HG02623 (cell line): ENCODE data around the gene CCP110.
A peak's percentile ranks its signal among the peaks of the same experiment; 100 is the strongest.

Experiments used
- ATAC-seq: cut with Tn5 transposase; IDR thresholded peaks from one replicate; pipeline ENCODE4 v1.9.1; 2021; ENCODE audit warnings: moderate library complexity; ENCODE audit not compliant: unreplicated experiment

Gene CCP110, protein sequence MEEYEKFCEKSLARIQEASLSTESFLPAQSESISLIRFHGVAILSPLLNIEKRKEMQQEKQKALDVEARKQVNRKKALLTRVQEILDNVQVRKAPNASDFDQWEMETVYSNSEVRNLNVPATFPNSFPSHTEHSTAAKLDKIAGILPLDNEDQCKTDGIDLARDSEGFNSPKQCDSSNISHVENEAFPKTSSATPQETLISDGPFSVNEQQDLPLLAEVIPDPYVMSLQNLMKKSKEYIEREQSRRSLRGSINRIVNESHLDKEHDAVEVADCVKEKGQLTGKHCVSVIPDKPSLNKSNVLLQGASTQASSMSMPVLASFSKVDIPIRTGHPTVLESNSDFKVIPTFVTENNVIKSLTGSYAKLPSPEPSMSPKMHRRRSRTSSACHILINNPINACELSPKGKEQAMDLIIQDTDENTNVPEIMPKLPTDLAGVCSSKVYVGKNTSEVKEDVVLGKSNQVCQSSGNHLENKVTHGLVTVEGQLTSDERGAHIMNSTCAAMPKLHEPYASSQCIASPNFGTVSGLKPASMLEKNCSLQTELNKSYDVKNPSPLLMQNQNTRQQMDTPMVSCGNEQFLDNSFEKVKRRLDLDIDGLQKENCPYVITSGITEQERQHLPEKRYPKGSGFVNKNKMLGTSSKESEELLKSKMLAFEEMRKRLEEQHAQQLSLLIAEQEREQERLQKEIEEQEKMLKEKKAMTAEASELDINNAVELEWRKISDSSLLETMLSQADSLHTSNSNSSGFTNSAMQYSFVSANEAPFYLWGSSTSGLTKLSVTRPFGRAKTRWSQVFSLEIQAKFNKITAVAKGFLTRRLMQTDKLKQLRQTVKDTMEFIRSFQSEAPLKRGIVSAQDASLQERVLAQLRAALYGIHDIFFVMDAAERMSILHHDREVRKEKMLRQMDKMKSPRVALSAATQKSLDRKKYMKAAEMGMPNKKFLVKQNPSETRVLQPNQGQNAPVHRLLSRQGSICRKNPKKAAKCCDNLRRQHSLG

DNA sequence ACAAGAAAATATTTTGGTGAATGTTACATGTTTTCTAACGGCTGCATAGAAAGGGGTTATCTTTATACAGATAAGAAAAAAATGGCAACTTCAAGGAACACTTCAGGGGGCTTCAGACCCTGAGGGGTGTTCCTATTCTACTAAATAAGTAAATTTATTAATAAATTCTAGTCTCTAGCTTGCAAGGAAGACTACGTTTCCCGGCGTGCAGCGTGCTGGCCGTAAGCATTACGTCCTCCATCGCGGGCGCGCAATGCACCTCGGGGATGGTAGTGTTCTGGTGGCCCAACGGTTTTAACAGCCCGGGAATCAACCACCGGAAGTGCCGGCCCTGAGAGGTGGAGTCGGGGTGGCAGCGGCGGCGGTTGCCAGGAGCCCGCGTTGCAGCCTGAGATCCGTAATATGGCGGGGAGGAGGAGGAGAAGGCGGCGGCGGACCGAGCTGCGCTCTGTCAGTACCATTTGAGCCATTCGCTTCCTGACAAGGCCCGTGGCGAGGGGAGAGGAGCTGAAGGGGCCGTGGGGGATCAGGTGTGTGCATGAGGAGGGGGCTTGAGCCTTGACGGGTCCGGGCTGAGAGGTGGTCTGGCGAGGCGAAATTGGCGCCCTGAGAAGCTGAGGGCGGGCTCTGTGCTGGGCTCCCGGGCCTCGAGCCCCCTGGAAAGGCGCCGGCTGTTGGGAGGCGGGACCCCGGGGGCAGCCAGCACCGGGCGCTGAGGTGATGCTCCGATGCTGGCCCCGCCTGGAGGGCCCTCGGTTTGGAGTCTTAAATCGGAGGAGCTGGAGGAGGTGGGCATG lies at the start of gene CCP110:
CCP110 (plus strand) TSS at position 384 of the 797 bp plus-strand sequence. CDS start 3,940 bp downstream, outside the sequence.
- peak; percentile 74 for ATAC-seq

DNA sequence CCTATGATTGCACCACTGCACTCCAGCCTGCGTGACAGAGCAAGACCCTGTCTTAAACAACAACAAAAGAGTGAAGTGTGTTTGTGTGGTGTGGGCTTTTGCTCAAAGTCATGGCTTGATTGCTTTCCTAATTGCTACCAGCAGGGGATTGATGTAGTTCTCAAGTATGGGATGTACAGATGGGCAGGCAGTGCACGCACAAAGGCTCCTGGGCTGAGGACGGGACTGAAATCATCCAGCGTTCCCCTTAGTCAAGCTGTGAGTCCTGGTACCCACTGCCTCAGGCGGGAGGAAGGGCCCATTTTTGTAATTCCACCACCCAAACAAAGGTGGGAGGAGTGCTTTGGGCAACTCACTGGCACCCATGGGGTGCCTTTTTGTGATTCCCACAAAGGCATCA lies 49.1 kb upstream of the CCP110 start:
- no peak for ATAC-seq

DNA sequence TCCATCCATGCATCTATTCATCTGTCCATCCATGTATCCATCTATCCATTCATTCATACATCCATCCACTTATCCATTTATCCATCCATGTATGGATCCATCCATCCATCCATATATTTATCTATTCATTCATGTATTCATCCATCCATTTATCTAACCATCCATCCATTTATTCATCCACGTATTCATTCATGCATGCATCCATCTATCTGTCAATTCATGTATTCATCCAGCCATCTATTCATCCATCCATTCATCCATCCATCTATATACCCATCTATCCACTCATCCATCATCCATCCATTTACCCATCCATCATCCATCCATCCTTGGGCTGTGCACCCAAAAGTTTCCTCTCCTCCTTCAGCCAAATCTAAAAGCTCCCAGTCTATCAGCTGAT lies 45.2 kb upstream of the CCP110 start:
- ATAC-seq, result no peak

DNA sequence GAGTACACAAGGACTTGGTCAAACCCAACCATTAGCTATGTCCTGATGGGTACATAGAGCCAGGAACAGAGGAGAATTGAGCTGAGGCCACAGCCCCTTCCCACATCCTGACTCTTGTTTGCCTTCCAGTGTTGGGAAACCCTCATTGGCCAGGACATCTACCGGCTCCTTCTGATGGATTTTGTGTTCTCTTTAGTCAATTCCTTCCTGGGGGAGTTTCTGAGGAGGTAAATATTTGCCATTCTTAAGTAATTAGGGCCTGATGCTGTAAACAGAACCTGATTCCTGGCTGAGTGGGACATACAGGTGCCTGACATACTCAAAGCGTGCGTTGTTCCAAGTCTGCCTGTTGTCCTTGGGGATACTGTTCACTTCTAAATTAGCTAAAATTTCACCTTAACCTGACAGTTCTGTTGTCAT lies 44.4 kb upstream of the CCP110 start:
- ATAC-seq, result no peak

DNA sequence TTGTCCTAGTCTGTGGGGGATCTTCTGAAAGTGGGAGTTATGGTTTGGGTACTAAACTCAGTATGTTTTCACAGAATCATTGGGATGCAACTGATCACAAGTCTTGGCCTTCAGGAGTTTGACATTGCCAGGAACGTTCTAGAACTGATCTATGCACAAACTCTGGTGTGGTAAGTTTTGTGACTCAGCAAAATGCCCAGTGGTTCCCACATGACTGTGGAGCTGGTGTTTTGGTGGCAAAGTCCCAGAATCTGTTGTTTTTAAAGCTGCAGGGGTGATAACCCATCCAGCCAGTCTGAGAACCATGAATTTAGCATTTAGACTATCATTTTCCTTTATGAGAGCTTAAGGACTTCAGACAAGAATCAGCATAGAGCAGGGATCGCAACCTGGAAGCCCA lies 42.4 kb upstream of the CCP110 start:
- no peak for ATAC-seq

DNA sequence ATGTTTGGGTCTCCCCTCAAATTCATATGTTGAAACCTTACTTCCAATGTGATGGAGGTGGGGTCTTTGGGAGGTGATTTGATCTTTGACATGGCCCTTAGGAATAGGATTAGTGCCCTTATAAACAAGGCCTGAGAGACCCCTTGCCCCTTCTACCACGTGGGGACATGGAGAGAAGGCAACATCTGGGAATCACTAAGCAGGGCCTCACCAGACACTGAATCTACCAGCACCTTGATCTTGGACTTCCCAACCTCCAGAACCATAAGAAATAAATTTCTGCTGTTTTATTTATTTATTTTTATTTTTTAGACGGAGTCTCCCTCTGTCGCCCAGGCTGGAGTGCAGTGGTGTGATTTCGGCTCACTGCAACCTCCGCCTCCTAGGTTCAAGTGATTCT lies 42.0 kb upstream of the CCP110 start:
- no peak for ATAC-seq

DNA sequence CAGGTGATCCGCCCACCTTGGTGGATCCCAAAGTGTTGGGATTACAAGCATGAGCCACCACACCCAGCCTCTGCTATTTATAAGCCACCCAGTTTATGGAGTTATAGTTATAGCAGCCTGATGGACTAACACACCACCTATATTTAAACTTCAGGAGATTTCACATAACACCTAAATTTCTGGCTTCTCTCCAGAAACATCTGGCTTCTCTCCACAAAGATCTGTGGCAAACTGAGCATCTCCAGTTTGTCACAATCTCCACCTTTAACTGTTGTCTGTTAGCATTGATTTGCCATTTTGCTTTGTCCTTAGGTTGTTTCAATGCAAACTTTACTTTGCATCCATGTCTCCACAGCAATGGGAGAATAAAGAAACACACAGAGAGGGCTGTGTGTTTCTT lies 41.5 kb upstream of the CCP110 start:
- ATAC-seq, result no peak

DNA sequence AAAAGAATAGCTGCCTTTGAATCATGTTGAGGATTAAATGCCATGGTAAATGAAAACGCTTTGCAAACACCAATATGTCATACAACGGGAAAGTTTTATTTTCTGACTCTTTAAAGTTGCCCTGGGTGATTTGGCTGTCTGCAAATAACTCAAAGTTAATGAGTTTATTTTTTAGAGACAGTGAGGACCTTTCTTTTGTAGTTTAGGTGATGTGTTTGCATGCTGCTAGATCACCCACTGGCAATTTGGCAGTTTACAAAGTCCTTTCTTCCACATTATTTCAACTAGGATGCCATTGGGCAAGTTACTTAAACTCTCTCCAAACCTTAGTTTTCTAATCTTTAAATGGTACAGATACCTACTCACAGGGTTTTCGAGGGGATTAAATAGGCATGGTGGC lies 39.6 kb upstream of the CCP110 start:
- ATAC-seq, result no peak

DNA sequence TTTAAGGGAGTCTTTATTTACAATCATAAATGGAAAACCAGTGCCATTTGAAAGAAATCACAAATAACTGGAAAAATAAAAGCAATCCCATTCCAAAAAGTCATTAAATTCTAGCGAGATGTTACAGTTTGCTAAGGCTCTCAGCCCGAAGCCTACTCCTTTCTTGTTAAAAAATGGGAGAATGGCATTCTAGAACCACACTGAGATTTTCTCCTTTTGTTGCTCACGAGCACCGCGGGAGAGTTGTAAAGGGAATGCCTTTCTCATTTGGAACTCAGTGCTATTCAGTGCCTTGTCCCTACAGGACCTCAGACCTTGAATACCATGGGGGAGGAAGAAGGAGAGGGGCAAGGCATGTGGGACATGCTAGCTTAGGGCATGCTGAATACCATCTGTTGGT lies 38.1 kb upstream of the CCP110 start:
- ATAC-seq, result no peak

DNA sequence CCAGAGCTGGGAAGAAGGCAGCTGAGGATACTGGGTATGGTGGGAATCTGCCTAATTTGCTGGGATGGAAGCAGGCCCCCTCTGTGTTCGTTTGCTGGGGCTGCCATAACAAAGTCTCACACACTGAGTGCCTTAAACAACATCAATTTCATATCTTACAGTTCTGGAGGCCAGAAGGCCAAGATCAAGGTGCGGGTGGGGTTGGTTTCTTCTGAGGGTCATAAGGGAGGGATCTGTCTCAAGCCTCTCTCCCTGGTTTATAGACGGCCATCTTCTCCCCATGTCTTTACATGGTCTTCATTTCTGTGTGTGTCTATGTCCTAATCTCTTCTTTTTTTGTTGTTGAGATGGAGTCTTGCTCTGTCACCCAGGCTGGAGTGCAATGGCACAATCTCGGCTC lies 37.7 kb upstream of the CCP110 start:
- ATAC-seq, result no peak

DNA sequence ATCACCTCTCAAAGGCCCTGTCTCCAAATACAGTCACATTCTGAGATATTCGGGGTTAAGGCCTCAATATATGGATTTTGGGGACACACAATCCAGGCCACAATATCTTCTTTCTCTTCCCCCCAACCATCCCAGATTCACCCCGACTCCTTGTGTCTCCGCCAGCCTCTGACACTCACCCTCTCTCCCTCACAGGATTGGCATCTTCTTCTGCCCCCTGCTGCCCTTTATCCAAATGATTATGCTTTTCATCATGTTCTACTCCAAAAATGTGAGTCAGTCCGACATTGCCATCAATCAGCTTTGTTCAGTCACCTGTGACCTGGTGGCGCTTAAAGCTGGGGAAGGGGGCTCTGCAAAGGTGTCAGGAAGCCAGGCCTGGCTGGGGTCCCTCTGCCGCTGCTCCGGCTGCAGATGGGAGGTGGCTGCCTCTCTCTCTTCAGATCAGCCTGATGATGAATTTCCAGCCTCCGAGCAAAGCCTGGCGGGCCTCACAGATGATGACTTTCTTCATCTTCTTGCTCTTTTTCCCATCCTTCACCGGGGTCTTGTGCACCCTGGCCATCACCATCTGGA lies 36.9 kb upstream of the CCP110 start:
- ATAC-seq, result no peak

DNA sequence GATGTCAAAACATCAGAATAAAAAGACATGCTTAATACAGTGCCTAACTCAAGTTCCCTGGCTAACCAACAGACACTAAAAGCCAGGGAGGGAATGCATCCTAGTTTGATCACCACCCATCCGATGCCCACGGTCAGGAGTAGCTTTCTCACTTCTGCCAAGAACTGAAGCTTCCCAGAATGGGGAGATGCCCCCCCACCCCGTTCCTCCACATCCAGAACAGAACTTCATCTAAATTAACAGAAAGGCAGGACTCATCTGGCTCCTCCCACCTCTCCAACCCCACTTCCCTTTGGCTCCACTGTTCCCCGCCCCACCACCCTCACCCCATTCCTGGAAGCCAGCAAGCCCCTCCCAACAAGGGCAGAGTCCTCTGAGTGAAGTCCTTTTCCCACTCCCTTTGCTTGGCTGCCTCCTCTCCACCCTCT lies 35.5 kb upstream of the CCP110 start:
- no peak for ATAC-seq

DNA sequence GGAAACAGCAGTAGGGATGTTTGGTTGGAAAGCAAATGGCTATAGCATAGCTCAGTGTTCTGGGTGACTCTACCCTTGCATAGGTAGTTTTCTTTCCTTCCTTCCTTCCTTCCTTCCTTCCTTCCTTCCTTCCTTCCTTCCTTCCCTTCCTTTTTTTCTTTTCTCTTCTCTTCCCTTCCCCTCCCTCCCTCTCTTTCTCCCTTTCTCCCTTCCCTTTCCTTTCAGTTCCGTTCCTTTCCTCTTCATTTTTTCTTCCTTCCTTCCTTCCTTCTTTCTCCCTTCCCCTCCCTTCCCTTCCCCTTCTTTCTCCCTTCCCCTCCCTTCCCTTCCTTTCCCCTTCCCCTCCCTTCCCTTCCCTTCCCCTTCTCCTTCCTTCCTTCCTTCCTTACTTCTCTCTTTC lies 33.1 kb upstream of the CCP110 start:
- no peak for ATAC-seq

DNA sequence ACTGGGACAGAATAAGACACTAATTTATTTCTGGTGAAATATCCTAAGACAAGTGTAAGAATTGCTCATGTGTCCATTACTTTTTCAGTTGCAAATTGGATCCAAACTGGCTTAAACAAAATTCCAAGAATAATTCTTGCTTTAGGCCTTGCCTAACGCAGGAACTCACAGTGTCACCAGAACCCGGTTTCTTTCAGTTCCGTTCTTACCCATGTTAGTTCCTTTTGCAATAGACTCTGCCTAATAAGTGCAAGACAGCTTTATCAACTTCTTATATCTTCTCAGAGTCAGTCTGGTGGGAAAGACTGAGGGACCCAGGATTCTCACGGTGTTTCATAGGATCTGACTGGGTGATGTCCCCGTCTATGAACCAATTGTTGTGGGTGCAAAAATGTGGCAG lies 26.6 kb upstream of the CCP110 start:
- no peak for ATAC-seq

DNA sequence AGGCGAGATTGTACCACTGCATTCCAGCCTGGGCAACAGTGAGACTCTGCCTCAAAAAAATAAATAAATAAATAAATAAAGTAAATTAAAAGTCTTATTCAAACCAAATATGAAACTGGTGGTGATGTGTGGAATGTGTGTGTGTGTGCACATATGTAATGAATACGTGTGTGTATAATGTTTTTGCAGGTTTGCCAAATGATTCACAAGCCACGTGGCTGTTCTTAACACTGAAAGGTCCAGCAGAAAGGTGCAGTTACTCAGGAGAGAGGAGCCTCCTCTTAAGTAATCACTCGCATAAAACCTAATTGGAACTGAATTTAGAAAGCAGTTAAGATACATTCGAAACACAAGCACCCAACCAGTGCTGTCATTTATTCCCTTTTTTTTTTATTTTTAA lies 24.7 kb upstream of the CCP110 start:
- ATAC-seq, result no peak

DNA sequence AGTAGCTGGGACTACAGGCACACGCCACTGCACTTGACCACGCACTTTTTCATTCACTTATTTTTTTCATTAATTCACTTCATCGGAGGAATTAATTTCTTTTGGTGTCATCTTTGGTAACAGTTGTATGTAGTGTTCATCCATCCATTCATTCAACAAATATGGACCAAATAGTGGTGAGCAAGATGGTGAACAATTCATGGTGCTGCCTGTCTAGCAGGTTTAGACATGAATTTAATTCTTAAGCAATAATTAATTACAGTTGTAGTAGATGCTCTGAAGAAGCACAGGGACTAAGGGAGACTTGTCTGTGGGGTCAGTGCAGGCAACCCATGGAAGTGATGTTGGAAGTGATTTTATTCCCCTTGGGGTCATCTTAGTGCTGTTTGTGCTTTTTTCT lies 24.3 kb upstream of the CCP110 start:
- ATAC-seq, result no peak

DNA sequence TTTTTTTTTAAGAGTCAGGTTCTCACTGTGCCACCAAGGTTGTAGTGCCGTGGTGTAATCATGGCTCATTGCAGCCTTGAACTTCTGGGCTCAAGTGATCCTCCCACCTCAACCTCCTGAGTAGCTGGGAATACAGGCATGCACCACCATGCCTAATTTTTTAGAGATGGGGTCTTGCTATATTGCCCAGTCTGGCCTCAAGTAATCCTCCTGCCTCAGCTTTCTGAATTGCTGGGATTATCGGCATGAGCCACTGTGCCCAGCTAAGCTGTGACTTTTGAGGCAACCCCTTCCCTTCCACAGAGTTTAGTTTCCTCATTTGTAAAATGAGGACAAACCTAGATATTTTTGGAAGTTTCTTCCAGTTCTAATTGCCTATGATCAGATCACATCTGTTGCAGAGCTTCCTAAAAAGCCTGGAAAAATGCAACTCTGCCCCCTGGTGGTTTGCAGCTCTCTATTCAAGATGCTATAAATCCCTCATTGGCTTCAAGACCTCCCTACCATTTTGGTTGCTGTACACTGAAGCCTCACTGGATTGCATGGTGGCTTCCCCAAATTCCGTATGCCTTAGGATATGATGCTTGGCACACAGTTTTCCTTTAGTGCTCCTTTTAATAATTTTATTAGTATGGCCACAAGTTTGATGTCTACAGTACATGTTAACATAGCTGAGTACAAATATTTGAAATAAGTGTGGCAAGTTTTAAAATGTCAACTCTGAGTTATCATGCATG lies 21.2 kb upstream of the CCP110 start:
- no peak for ATAC-seq

DNA sequence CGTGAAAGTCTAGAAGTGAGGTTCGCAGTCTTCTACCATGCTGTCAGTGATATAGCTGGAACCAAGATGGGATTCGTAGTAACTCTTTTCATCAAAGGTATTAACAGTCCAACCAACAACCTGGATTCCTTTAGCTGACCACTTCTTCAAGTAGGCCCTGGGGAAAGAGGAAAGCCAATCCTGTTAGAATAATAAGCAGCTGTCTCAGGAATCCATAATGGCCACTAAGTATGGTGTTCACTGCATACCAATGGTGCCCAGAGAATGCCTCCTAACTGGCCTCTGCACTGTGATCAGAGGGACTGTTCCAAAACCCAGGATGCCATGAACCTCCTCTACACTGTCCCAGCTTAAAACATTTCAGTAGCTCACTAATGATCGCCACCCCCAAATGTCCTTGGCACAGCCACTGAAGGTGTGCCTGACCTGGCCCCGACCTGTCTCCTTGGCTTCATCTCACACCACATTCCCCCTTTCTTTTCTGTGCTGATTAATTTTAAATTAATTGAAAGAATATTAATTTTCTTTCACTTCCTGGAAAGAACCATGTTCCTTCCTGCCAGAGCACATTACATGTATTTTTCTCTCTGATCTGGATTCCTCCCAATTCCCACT lies 20.2 kb upstream of the CCP110 start:
- no peak for ATAC-seq

DNA sequence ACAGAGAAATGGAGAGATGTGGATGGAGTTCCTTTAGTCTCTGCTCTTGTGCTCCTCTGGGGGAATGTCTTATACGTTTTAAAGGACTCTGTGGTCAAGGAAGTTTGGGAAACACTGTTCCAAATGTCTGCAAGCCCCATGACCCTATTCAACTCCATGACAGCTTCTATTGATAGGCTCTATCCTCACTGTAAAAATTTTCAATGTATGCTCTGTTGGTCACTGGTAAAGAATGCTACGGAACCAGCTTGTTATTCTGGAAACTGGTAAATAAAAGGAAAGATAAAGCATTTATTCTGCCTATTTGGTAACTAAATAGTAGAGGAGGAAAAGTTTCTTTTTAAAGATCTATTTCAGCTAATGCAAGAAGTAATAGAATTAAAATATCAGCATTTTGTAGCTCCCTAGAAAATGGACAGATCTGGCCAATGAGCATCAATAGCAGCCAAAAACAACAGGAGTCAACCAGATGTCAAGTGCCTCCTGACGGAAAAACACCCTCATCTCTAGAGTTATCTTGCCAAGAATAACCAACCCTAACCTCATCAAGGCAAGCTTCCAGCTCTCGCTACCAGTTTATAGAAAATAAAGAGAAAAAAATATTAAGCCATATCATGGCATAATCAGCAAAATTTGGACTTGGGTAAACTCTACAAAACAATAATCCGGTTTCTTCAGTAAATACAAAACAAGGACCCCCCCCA lies 18.0 kb upstream of the CCP110 start:
- ATAC-seq, result no peak
